ENCODE results near the gene HEXIM1.
A peak's percentile ranks its signal among the peaks of the same experiment; 100 is the strongest.

Gene HEXIM1

GRCh38 chr17:45148183-45149036 lies at the start of gene HEXIM1:
Gene HEXIM1 (plus strand): TSS chr17:45148475. CDS start chr17:45149191, 716 bp downstream.
- DNase-seq, result peak; percentile 100

- DNase-seq, result peak; percentile 80
Measured at GRCh38 chr17:45098869-45099616, 49.2 kb upstream of the HEXIM1 start.

- no peak for DNase-seq
Measured at GRCh38 chr17:45101546-45101882, 46.8 kb upstream of the HEXIM1 start.

- no peak for DNase-seq
Measured at GRCh38 chr17:45101883-45102811, 46.1 kb upstream of the HEXIM1 start.

- no peak for DNase-seq
Measured at GRCh38 chr17:45102856-45103255, 45.4 kb upstream of the HEXIM1 start.

- no peak for DNase-seq
Measured at GRCh38 chr17:45103269-45103795, 44.9 kb upstream of the HEXIM1 start.

GRCh38 chr17:45104029-45104428 lies 44.2 kb upstream of the HEXIM1 start:
- no peak for DNase-seq

GRCh38 chr17:45104497-45104896 lies 43.8 kb upstream of the HEXIM1 start:
- DNase-seq, result no peak

- no peak for DNase-seq
Measured at GRCh38 chr17:45104907-45105624, 43.2 kb upstream of the HEXIM1 start.

- no peak for DNase-seq
Measured at GRCh38 chr17:45106096-45106495, 42.2 kb upstream of the HEXIM1 start.

GRCh38 chr17:45106582-45106981 lies 41.7 kb upstream of the HEXIM1 start:
- no peak for DNase-seq

- DNase-seq, result no peak
Measured at GRCh38 chr17:45107293-45108010, 40.8 kb upstream of the HEXIM1 start.

GRCh38 chr17:45108051-45108450 lies 40.2 kb upstream of the HEXIM1 start:
- no peak for DNase-seq

- DNase-seq, result no peak
Measured at GRCh38 chr17:45108595-45109521, 39.4 kb upstream of the HEXIM1 start.

- no peak for DNase-seq
Measured at GRCh38 chr17:45110676-45111611, 37.3 kb upstream of the HEXIM1 start.

GRCh38 chr17:45111850-45112249 lies 36.4 kb upstream of the HEXIM1 start:
- no peak for DNase-seq

- no peak for DNase-seq
Measured at GRCh38 chr17:45112559-45113423, 35.5 kb upstream of the HEXIM1 start.

- DNase-seq, result no peak
Measured at GRCh38 chr17:45113424-45113754, 34.9 kb upstream of the HEXIM1 start.

Data from RPMI8226 (cell line).